A549 (cell line): Measurements from ENCODE around the gene NHLH1.

Experiments used
- POLR2A ChIP-seq: IDR thresholded peaks from 2 replicates; pipeline ENCODE4 v1.6.1; 2012; ENCODE audit warnings: mild to moderate bottlenecking, low read length
- TF ChIP-seq, protein P1 (sequence below): fragments of >200 bp; sonication (Bioruptor Twin); formaldehyde crosslinking; IDR thresholded peaks from 3 replicates; pipeline ENCODE4 v1.5.1; 2016
- TF ChIP-seq, protein P2 (sequence below): fragments of 450-650 bp; IDR thresholded peaks from 2 replicates; pipeline ENCODE4 v1.6.1; 2014; ENCODE audit warnings: antibody characterized with exemption

DNA sequence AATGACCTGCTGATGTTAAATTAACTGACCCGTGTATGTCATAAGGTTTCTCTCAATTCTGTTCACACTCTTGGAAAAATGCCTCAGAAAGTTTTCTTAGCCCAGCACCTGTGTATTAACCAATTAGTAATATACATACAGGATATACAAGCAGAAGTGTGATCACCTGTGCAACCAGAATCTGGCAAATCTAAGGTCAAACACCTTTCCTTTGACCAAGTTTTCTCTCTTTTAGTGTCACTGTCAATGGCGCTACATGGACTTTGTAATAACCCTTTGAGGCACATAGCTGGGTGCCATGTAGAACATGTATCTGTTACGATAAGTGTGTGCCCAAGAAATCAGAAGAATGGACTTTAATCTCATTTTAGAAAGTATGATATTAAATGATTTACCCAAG lies 22.6 kb upstream of the NHLH1 start:
- TF ChIP-seq, protein P1, sequence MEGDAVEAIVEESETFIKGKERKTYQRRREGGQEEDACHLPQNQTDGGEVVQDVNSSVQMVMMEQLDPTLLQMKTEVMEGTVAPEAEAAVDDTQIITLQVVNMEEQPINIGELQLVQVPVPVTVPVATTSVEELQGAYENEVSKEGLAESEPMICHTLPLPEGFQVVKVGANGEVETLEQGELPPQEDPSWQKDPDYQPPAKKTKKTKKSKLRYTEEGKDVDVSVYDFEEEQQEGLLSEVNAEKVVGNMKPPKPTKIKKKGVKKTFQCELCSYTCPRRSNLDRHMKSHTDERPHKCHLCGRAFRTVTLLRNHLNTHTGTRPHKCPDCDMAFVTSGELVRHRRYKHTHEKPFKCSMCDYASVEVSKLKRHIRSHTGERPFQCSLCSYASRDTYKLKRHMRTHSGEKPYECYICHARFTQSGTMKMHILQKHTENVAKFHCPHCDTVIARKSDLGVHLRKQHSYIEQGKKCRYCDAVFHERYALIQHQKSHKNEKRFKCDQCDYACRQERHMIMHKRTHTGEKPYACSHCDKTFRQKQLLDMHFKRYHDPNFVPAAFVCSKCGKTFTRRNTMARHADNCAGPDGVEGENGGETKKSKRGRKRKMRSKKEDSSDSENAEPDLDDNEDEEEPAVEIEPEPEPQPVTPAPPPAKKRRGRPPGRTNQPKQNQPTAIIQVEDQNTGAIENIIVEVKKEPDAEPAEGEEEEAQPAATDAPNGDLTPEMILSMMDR, result no peak
- no peak for TF ChIP-seq POLR2A
- TF ChIP-seq, protein P2, sequence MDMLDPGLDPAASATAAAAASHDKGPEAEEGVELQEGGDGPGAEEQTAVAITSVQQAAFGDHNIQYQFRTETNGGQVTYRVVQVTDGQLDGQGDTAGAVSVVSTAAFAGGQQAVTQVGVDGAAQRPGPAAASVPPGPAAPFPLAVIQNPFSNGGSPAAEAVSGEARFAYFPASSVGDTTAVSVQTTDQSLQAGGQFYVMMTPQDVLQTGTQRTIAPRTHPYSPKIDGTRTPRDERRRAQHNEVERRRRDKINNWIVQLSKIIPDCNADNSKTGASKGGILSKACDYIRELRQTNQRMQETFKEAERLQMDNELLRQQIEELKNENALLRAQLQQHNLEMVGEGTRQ, result no peak
